GM10266 (cell line): ENCODE results near the gene PTGS1.
"Not testable (repeated sequence)": the region's sequence is repeated elsewhere in the genome, so short reads cannot be mapped to it uniquely, and the experiment has no call there.

Experiments
- DNase-seq: peaks from one replicate; pipeline ENCODE4 v3.0.0; 2012; ENCODE audit errors: extremely low spot score
- TF ChIP-seq, protein P1 (sequence below): IDR thresholded peaks from 2 replicates; pipeline ENCODE4 v1.5.1; 2012; ENCODE audit warnings: mild to moderate bottlenecking, low read depth; ENCODE audit not compliant: control insufficient read depth, insufficient read depth; ENCODE audit errors: missing control alignments

PTGS1 gene

DNA sequence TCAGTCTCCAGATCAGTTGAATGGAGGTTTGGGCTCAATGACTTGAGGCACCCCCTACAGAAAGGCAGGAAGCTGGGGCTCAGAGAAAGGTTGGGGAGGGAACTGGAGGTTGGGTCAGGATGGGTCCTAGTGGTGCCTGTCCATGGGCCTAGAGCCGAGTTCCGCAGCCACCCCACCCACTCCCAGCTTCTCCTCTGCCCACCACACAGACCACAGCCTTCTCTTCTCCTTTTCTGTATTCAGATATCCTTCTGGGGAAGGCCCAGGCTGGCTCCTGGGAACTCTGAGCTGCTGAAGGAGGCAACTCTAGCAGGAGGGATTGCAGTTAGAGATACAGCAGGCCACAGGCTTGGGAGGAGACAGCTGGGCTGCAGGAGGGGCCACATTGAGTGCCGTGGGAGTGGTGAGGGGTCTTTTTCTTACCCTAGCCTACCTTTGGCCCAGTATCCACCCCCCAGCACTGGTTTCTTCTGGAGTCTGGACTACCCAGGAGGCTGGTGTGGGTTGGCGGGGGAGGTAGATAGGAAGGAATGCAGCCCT lies 15.4 kb upstream of the PTGS1 start:
- TF ChIP-seq, protein P1, sequence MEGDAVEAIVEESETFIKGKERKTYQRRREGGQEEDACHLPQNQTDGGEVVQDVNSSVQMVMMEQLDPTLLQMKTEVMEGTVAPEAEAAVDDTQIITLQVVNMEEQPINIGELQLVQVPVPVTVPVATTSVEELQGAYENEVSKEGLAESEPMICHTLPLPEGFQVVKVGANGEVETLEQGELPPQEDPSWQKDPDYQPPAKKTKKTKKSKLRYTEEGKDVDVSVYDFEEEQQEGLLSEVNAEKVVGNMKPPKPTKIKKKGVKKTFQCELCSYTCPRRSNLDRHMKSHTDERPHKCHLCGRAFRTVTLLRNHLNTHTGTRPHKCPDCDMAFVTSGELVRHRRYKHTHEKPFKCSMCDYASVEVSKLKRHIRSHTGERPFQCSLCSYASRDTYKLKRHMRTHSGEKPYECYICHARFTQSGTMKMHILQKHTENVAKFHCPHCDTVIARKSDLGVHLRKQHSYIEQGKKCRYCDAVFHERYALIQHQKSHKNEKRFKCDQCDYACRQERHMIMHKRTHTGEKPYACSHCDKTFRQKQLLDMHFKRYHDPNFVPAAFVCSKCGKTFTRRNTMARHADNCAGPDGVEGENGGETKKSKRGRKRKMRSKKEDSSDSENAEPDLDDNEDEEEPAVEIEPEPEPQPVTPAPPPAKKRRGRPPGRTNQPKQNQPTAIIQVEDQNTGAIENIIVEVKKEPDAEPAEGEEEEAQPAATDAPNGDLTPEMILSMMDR, result no peak
- no peak for DNase-seq

DNA sequence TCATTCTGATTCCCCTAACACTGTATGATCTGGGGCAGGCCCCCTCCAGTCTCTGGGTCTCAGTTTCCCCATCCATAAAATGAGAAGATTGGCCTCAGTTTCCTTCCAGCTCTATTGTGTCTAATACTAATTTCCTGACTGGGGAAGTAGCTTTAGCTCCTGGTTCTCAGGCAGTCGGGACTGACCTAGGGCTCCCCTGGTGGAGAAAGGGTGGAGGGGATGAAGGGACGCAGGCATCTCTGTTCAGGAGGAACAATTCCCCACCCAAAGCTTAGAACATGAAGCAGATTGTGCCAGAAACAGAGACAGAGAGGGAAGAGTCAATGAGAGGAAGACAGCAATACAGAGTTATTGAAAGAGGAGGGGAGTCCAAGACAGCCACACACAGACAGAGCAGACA lies 14.2 kb upstream of the PTGS1 start:
- no peak for DNase-seq
- TF ChIP-seq, protein P1, result no peak

DNA sequence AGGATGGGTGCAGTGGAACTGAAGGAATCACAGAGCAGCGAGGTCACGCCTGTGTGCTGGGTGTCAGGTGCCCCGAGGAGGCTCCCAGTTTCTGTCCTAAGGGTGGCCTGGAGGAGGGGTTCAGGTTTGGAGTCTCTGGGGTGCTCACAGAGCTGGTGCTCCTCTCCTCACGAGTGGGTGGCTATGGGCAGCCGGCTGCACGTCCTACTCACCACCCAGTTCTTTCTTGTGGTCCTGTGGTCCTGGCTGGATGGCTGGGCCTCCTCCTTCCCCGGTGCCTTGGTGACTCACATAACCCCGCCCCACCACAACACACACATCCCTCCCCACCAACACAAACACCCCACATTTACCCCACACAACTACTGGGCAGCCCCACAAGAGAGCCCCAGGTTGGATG lies 9.9 kb upstream of the PTGS1 start:
- no peak for DNase-seq

DNA sequence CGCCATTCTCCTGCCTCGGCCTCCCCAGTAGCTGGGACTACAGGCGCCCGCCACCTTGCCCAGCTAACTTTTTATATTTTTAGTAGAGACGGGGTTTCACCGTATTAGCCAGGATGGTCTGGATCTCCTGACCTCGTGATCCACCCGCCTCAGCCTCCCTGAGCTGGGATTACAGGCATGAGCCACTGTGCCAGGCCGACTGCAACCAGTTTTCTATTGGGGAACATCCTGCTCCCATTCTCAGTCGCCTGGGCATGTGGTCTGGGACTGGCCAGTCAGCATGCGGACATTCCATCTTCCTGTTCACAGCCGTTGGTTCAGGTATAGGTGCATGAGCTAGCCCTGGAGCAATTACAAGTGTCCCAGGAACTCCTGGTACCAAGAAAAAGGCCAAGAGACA lies 7.7 kb upstream of the PTGS1 start:
- not testable (repeated sequence) for DNase-seq

More for the DNA sequence above, 9.9 kb upstream of the PTGS1 start:
- TF ChIP-seq, protein P1, result no peak

DNA sequence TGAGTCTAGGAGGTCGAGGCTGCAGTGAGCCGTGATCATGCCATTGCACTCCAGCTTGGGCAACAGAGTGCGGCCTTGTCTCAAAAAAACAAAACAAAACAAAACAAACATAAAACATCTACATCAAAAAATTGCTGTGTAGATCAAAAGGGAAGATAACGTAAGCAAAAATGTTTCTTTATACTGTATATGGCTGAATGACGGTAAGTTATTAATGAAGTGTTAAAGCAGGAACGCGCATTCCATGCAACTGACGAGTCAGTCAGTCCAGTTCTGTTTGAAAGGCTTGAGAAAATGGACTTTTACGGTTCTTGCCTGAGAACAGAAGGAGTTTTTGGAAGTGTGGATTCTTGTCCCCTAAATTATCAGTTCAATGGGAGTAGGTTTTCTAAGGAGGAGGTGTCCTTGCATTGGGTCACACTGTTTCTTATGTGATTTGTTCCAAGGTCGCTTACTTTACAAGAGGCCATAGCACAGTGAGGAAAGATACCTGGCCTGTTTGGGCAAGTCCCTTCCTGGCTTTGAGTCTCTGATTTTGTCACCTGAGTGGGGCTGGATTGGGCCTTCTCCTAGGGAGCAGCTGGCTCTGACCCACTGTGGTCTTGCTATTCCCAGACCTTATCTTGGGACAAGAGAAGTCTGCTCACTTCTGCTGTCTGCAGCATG lies 6.6 kb upstream of the PTGS1 start:
- DNase-seq, result no peak
- TF ChIP-seq, protein P1, result no peak

DNA sequence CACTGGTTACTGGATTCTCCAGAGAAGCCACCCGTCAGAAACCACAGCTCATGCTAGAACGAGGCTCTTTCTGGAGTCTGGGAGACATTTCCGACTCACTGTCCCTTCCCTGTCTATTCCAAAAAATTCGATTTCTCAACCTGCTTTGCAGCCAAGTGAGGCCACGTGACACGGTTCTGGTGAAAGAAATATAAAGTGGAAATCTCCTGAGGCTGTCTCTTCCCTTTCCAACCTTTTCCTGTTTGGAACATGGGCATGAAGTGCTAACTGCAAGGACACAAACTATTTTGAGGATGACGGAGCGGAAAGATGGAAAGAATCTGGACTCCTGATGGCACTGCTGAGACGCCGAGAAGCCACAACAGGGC lies 6.1 kb upstream of the PTGS1 start:
- DNase-seq, result no peak
- TF ChIP-seq, protein P1, result no peak

DNA sequence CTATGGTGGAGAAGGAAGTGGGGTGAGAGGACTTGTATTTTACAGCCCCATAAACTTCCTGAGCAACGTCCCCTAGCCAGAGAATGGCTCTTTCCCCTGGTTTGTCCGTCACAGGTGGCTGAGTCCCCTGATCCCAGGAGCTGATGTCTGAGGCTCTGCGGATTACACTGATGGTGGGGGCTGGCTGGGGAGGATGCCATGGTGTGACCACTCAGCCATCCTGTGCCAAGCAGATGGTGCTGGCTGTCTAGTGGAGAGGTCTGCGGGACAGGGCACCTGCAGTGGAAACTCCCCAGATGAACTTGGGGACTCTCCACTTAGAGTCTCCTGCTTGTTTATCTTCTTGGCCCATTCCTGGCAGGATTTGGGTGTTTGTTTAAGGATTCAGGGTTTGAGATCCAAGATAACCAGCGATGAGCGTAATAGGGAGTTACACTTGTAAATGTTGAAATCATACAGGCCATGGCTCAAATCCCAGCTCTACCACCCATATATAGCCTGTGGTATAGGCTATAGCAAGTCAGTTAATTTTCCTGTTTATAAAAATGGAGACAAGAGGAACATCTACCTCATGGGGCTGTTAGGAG lies 4.7 kb upstream of the PTGS1 start:
- no peak for DNase-seq

More for the DNA sequence above, 4.7 kb upstream of the PTGS1 start:
- TF ChIP-seq, protein P1, result no peak
